Adipocyte (in vitro differentiated cells): ENCODE data around the gene MRAP2.
A peak's percentile ranks its signal among the peaks of the same experiment; 100 is the strongest.
"Not testable (repeated sequence)": the region's sequence is repeated elsewhere in the genome, so short reads cannot be mapped to it uniquely, and the experiment has no call there.

Source experiments
- DNase-seq: peaks from one replicate; pipeline ENCODE4 v3.0.0-alpha.2; 2015; ENCODE audit warnings: low read depth
- H3K27me3 ChIP-seq: replicated peaks from 2 replicates; pipeline ENCODE4 v1.7.0; 2013; ENCODE audit warnings: mild to moderate bottlenecking, low read length, moderate library complexity; ENCODE audit not compliant: control insufficient read depth, insufficient read depth
- H3K36me3 ChIP-seq: 2 replicates; pipeline ENCODE4 v1.7.0; 2013; ENCODE audit warnings: low read length, mild to moderate bottlenecking, moderate library complexity; ENCODE audit not compliant: control insufficient read depth, insufficient read depth, severe bottlenecking
- H3K4me1 ChIP-seq: 2 replicates; pipeline ENCODE4 v1.7.0; 2013; ENCODE audit warnings: mild to moderate bottlenecking, low read length, moderate library complexity; ENCODE audit not compliant: control insufficient read depth, insufficient read depth
- H3K4me3 ChIP-seq: 2 replicates; pipeline ENCODE4 v1.7.0; 2013; ENCODE audit warnings: mild to moderate bottlenecking, low read length, moderate library complexity
- H3K9ac ChIP-seq: 2 replicates; pipeline ENCODE4 v1.7.0; 2013; ENCODE audit warnings: mild to moderate bottlenecking, low read length, moderate library complexity
- H3K9me3 ChIP-seq: 2 replicates; pipeline ENCODE4 v1.7.0; 2013; ENCODE audit warnings: mild to moderate bottlenecking, low read length, moderate library complexity; ENCODE audit not compliant: control insufficient read depth

MRAP2 gene

GRCh38 chr6:84061174-84061573, 27.6 kb downstream of the MRAP2 start:
- Histone ChIP-seq H3K4me3 (no peak overlapping the region), H3K27me3 (no peaks in the 10 kb centered on the region), H3K4me1 (peaks cover 51% of the 10 kb centered on the region), H3K9ac (no peak overlapping the region), H3K36me3 (no peaks in the 10 kb centered on the region), H3K9me3 (no peaks in the 10 kb centered on the region)
- DNase-seq, result peak; percentile 35

GRCh38 chr6:84061613-84062398, 28.2 kb downstream of the MRAP2 start:
- H3K27me3 ChIP-seq, result no peaks in the 10 kb centered on the region
- H3K4me3 ChIP-seq, result no peak overlapping the region
- no peaks in the 10 kb centered on the region for H3K36me3 ChIP-seq
- H3K4me1 ChIP-seq, result peaks cover 48% of the 10 kb centered on the region
- DNase-seq, result no peak
- H3K9me3 ChIP-seq, result no peaks in the 10 kb centered on the region
- H3K9ac ChIP-seq, result no peak overlapping the region

- peaks cover 42% of the 10 kb centered on the region for H3K4me1 ChIP-seq
- no peak for DNase-seq
These were observed 29.1 kb downstream of the MRAP2 start for GRCh38 chr6:84062519-84063154.

GRCh38 chr6:84065693-84066290, 32.2 kb downstream of the MRAP2 start:
- Histone ChIP-seq H3K4me1 (peaks cover 21% of the 10 kb centered on the region), H3K36me3 (no peaks in the 10 kb centered on the region), H3K4me3 (no peak overlapping the region), H3K9ac (no peak overlapping the region), H3K9me3 (no peaks in the 10 kb centered on the region), H3K27me3 (no peaks in the 10 kb centered on the region)
- DNase-seq, result peak; percentile 56

More at GRCh38 chr6:84062519-84063154, 29.1 kb downstream of the MRAP2 start:
- Histone ChIP-seq H3K36me3 (no peaks in the 10 kb centered on the region), H3K9ac (no peak overlapping the region), H3K27me3 (no peaks in the 10 kb centered on the region), H3K9me3 (no peaks in the 10 kb centered on the region), H3K4me3 (no peak overlapping the region)

- H3K4me3 ChIP-seq, result no peak overlapping the region
- peaks cover 14% of the 10 kb centered on the region for H3K4me1 ChIP-seq
- no peak for DNase-seq
- no peaks in the 10 kb centered on the region for H3K9me3 ChIP-seq
- no peak overlapping the region for H3K9ac ChIP-seq
- H3K36me3 ChIP-seq, result no peaks in the 10 kb centered on the region
- H3K27me3 ChIP-seq, result no peaks in the 10 kb centered on the region
These were observed 33.0 kb downstream of the MRAP2 start for GRCh38 chr6:84066536-84066935.

- H3K4me3 ChIP-seq, result not testable (repeated sequence)
These were observed 35.3 kb downstream of the MRAP2 start for GRCh38 chr6:84068873-84069272.

GRCh38 chr6:84072442-84072997, 38.9 kb downstream of the MRAP2 start:
- H3K36me3 ChIP-seq, result no peaks in the 10 kb centered on the region
- no peak for DNase-seq
- no peaks in the 10 kb centered on the region for H3K27me3 ChIP-seq
- H3K4me3 ChIP-seq, result no peak overlapping the region
- H3K9me3 ChIP-seq, result no peaks in the 10 kb centered on the region
- no peaks in the 10 kb centered on the region for H3K4me1 ChIP-seq
- H3K9ac ChIP-seq, result no peak overlapping the region

More at GRCh38 chr6:84068873-84069272, 35.3 kb downstream of the MRAP2 start:
- not testable (repeated sequence) for H3K9me3 ChIP-seq, DNase-seq, H3K9ac ChIP-seq, H3K27me3 ChIP-seq, H3K36me3 ChIP-seq
- H3K4me1 ChIP-seq, result peaks cover 12% of the 10 kb centered on the region

GRCh38 chr6:84074988-84075781, 41.6 kb downstream of the MRAP2 start:
- DNase-seq, result no peak
- Histone ChIP-seq H3K4me1 (no peaks in the 10 kb centered on the region), H3K36me3 (no peaks in the 10 kb centered on the region), H3K4me3 (no peak overlapping the region), H3K9ac (no peak overlapping the region), H3K27me3 (no peaks in the 10 kb centered on the region), H3K9me3 (no peaks in the 10 kb centered on the region)

- no peak for DNase-seq
- Histone ChIP-seq H3K4me1 (no peaks in the 10 kb centered on the region), H3K27me3 (no peaks in the 10 kb centered on the region), H3K9me3 (no peaks in the 10 kb centered on the region), H3K9ac (no peak overlapping the region), H3K4me3 (no peak overlapping the region), H3K36me3 (no peaks in the 10 kb centered on the region)
These were observed 44.1 kb downstream of the MRAP2 start for GRCh38 chr6:84077645-84078044.

- Histone ChIP-seq H3K9me3 (no peaks in the 10 kb centered on the region), H3K36me3 (no peaks in the 10 kb centered on the region), H3K27me3 (no peaks in the 10 kb centered on the region), H3K4me3 (no peak overlapping the region), H3K9ac (no peak overlapping the region), H3K4me1 (no peaks in the 10 kb centered on the region)
- no peak for DNase-seq
These were observed 44.8 kb downstream of the MRAP2 start for GRCh38 chr6:84078335-84078734.

GRCh38 chr6:84081222-84081621, 47.6 kb downstream of the MRAP2 start:
- Histone ChIP-seq H3K4me3 (no peak overlapping the region), H3K4me1 (no peaks in the 10 kb centered on the region), H3K27me3 (no peaks in the 10 kb centered on the region), H3K9me3 (no peaks in the 10 kb centered on the region), H3K36me3 (no peaks in the 10 kb centered on the region), H3K9ac (no peak overlapping the region)
- DNase-seq, result no peak
